MM.1S (cell line): ENCODE measurements around the gene SERTAD2.

Experiments
- DNase-seq: peaks from one replicate; pipeline ENCODE4 v3.0.0-alpha.2; 2015
- H2AFZ ChIP-seq: fragments of 300-600 bp; sonication (generic); 2 replicates; pipeline ENCODE4 v1.6.0; 2016; ENCODE audit warnings: antibody characterized with exemption, low read length
- H3F3A ChIP-seq: fragments of 300-600 bp; sonication (generic); 2 replicates; pipeline ENCODE4 v1.6.1; 2016; ENCODE audit warnings: mild to moderate bottlenecking, antibody characterized with exemption, low read length, moderate library complexity, mixed read lengths; ENCODE audit not compliant: insufficient read depth
- H3K27ac ChIP-seq: fragments of 300-600 bp; sonication (generic); 2 replicates; pipeline ENCODE4 v1.5.1; 2016; ENCODE audit warnings: mild to moderate bottlenecking, low read length
- H3K27me3 ChIP-seq: fragments of 300-600 bp; sonication (generic); replicated peaks from 2 replicates; pipeline ENCODE4 v1.6.0; 2016; ENCODE audit warnings: low read length; ENCODE audit not compliant: insufficient read depth
- H3K36me3 ChIP-seq: fragments of 300-600 bp; sonication (generic); replicated peaks from 2 replicates; pipeline ENCODE4 v1.6.1; 2016; ENCODE audit warnings: mild to moderate bottlenecking, low read length, mixed read lengths; ENCODE audit not compliant: insufficient read depth
- H3K4me1 ChIP-seq: fragments of 300-600 bp; sonication (generic); 2 replicates; pipeline ENCODE4 v1.6.1; 2016; ENCODE audit warnings: low read length, mixed read lengths
- H3K4me2 ChIP-seq: fragments of 300-600 bp; sonication (generic); 2 replicates; pipeline ENCODE4 v1.6.0; 2016; ENCODE audit warnings: low read depth, low read length
- H3K4me3 ChIP-seq: fragments of 300-600 bp; sonication (generic); 2 replicates; pipeline ENCODE4 v1.5.1; 2016; ENCODE audit warnings: low read length, mixed read lengths
- H3K79me2 ChIP-seq: fragments of 300-600 bp; sonication (generic); 2 replicates; pipeline ENCODE4 v1.6.1; 2016; ENCODE audit warnings: mixed run types, low read length, mixed read lengths
- H3K9ac ChIP-seq: fragments of 300-600 bp; sonication (generic); 2 replicates; pipeline ENCODE4 v1.6.1; 2016; ENCODE audit warnings: low read length, mixed read lengths
- H3K9me2 ChIP-seq: fragments of 300-600 bp; sonication (generic); replicated peaks from 2 replicates; pipeline ENCODE4 v1.6.1; 2016; ENCODE audit warnings: mild to moderate bottlenecking, low read length, mixed read lengths; ENCODE audit not compliant: insufficient read depth
- H3K9me3 ChIP-seq: fragments of 300-600 bp; sonication (generic); replicated peaks from 2 replicates; pipeline ENCODE4 v1.6.1; 2016; ENCODE audit warnings: mild to moderate bottlenecking, low read length, mixed read lengths; ENCODE audit not compliant: insufficient read depth
- H4K20me1 ChIP-seq: fragments of 300-600 bp; sonication (generic); 2 replicates; pipeline ENCODE4 v1.6.1; 2016; ENCODE audit warnings: mild to moderate bottlenecking, low read length, moderate library complexity, mixed read lengths; ENCODE audit not compliant: insufficient read depth
- EZH2 ChIP-seq: fragments of 300-600 bp; sonication (generic); optimal IDR thresholded peaks from 2 replicates; pipeline ENCODE3; 2017; ENCODE audit warnings: low read depth, mild to moderate bottlenecking, antibody characterized with exemption, low read length, mixed read lengths
- EZH2phosphoT487 ChIP-seq: fragments of 300-600 bp; sonication (generic); IDR thresholded peaks from 2 replicates; pipeline ENCODE4 v1.6.1; 2018; ENCODE audit warnings: antibody characterized with exemption, low read length
- TF ChIP-seq, protein P1 (sequence below): fragments of 300-600 bp; sonication (generic); IDR thresholded peaks from 2 replicates; pipeline ENCODE4 v1.5.1; 2016; ENCODE audit warnings: antibody characterized with exemption, low read length, mixed read lengths

Gene SERTAD2

DNA sequence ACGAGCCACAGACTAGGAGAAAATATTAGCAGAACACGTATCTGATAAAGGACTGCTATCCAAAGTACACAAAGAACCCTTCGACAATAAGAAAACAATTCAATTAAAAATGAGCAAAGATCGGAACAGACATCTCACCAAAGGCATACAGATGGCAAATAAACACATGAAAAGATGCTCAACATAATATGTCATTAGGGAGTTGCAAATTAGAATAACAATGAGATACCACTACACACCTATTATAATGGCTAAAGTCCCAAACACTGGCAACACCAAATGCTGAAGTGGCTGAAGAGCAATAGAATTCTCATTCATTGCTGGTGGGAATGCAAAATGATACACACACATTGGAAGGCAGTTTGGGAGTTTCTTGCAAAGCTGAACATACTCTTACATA is 33.1 kb downstream of the SERTAD2 start:
- no peaks in the 10 kb centered on the region for H3K9me2 ChIP-seq
- H3K4me1 ChIP-seq: peaks cover 14% of the 10 kb centered on the region
- no peak for TF ChIP-seq EZH2phosphoT487
- TF ChIP-seq EZH2: no peak
- TF ChIP-seq, protein P1, sequence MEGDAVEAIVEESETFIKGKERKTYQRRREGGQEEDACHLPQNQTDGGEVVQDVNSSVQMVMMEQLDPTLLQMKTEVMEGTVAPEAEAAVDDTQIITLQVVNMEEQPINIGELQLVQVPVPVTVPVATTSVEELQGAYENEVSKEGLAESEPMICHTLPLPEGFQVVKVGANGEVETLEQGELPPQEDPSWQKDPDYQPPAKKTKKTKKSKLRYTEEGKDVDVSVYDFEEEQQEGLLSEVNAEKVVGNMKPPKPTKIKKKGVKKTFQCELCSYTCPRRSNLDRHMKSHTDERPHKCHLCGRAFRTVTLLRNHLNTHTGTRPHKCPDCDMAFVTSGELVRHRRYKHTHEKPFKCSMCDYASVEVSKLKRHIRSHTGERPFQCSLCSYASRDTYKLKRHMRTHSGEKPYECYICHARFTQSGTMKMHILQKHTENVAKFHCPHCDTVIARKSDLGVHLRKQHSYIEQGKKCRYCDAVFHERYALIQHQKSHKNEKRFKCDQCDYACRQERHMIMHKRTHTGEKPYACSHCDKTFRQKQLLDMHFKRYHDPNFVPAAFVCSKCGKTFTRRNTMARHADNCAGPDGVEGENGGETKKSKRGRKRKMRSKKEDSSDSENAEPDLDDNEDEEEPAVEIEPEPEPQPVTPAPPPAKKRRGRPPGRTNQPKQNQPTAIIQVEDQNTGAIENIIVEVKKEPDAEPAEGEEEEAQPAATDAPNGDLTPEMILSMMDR: no peak
- H3K4me3 ChIP-seq: no peak overlapping the region
- no peak for DNase-seq
- H2AFZ ChIP-seq: no peak overlapping the region
- no peak overlapping the region for H3K27ac ChIP-seq
- no peak overlapping the region for H3K4me2 ChIP-seq
- no peaks in the 10 kb centered on the region; the same call in 1 of the 2 replicates for H3F3A ChIP-seq
- no peaks in the 10 kb centered on the region for H3K36me3 ChIP-seq
- no peaks in the 10 kb centered on the region for H3K9me3 ChIP-seq
- no peak overlapping the region for H3K9ac ChIP-seq
- no peaks in the 10 kb centered on the region for H3K27me3 ChIP-seq
- no peaks in the 10 kb centered on the region for H3K79me2 ChIP-seq
- H4K20me1 ChIP-seq: no peaks in the 10 kb centered on the region

DNA sequence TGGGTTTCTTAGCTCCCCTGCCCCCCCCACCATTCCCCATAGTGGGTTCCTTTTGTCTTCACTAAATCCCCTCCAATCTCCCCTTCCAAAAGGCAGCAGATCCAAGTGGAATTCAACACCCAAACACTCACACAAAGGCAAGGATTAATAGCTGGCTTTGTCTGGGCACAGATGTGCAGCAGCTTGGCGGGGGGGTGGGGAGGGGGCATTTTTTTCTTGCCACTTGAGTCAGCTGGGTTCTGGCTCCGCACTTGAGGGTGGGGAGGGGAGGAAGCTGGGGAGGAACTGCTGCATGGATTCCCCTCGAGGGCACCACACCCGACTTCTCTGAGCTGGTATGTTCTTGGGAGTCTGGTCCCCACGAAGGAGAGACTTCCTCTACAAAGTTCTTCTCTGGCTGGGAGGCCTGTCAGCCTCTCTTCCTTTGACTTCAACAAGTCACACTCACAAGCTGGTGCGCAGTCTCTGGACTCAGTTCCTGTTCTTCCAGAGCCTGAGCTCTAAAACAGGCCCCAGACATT is 36.0 kb downstream of the SERTAD2 start:
- Histone ChIP-seq H3K79me2 (no peaks in the 10 kb centered on the region), H4K20me1 (no peaks in the 10 kb centered on the region), H3K36me3 (no peaks in the 10 kb centered on the region), H3K4me3 (no peak overlapping the region), H3K9ac (no peak overlapping the region), H3K27me3 (no peaks in the 10 kb centered on the region), H3K9me3 (no peaks in the 10 kb centered on the region), H3F3A (no peaks in the 10 kb centered on the region; the same call in 1 of the 2 replicates), H3K27ac (no peak overlapping the region), H3K4me1 (peaks cover 14% of the 10 kb centered on the region), H3K4me2 (no peak overlapping the region), H3K9me2 (no peaks in the 10 kb centered on the region), H2AFZ (no peak overlapping the region)
- no peak for DNase-seq
- TF ChIP-seq EZH2phosphoT487: no peak
- TF ChIP-seq, protein P1: no peak
- TF ChIP-seq EZH2: no peak

DNA sequence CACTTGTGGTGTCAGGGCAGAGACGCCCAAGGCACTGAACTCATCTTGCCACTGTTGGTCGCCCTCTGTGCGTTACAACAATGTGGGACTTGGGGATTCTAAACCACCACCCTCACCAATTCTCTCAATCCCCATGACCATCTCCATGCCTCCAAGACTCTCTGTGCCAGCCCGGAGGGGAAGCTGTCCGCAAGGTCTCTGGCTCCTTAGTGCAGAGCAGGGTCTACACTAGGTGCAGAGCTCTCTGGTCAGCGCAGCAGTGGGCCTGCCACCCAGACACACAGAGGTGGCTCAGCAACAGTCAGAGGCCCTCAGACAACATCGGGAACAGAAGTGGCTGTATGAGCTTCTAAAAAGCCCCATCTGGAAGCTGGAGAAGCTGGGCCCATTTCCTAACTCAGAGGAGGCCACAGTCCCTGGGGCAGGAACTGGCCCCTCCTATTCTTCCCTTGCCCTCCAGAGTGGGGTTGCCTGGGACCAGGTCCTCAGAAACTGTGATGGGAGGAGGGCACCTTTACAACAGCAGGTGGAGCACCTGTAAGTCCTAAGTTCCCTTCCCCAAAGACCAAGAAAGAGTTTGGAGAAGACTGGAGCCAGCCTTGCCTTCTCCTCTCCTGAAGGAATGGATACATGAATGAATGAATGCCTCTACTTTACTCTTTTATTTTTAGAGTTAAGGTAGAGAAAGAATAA is 37.7 kb downstream of the SERTAD2 start:
- Histone ChIP-seq H2AFZ (no peak overlapping the region), H3K79me2 (no peaks in the 10 kb centered on the region), H4K20me1 (no peaks in the 10 kb centered on the region), H3K9me2 (no peaks in the 10 kb centered on the region), H3K36me3 (no peaks in the 10 kb centered on the region), H3K4me1 (peaks cover 14% of the 10 kb centered on the region), H3F3A (no peaks in the 10 kb centered on the region; the same call in 1 of the 2 replicates), H3K27ac (no peak overlapping the region), H3K9ac (no peak overlapping the region), H3K27me3 (no peaks in the 10 kb centered on the region), H3K4me2 (no peak overlapping the region), H3K9me3 (no peaks in the 10 kb centered on the region), H3K4me3 (no peak overlapping the region)
- no peak for DNase-seq
- no peak for TF ChIP-seq EZH2

DNA sequence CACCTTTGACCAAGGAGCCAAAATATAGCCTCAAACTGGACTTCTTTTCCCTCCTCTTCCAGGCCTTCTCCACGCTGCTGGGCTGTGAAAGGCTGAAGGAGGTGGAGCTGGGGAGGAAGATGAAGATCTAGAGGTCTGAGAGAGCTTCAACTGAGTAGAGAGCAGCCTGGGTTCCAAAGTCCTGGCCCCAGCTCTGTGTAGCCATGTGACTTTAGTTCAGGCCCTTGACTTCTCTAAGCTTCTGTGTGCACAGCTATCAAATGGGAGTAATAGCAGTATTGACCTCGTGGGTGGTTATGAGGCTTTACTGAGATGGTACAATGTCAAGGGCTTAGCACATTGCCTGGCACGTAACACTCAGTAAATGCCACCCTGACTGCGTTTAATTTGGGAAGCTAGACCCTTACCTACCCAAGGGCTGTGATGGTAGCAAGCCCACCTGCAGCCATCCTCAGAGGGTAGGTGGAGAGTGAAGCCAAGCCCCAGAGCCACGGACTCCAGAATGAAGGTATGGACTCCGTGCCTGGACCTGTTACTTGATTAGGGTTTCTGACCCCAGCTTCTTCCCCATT is 38.4 kb downstream of the SERTAD2 start:
- H3K27me3 ChIP-seq: no peaks in the 10 kb centered on the region

More for the DNA sequence above, 38.4 kb downstream of the SERTAD2 start:
- H3K9me3 ChIP-seq: no peaks in the 10 kb centered on the region
- no peak for DNase-seq
- H3K4me1 ChIP-seq: peaks cover 14% of the 10 kb centered on the region
- no peak overlapping the region for H3K9ac ChIP-seq
- H3K9me2 ChIP-seq: no peaks in the 10 kb centered on the region
- no peak overlapping the region for H2AFZ ChIP-seq
- no peaks in the 10 kb centered on the region for H4K20me1 ChIP-seq
- TF ChIP-seq, protein P1: no peak
- TF ChIP-seq EZH2 (no peak), EZH2phosphoT487 (no peak)
- no peaks in the 10 kb centered on the region; the same call in 1 of the 2 replicates for H3F3A ChIP-seq
- H3K36me3 ChIP-seq: no peaks in the 10 kb centered on the region
- H3K79me2 ChIP-seq: no peaks in the 10 kb centered on the region
- H3K4me2 ChIP-seq: no peak overlapping the region
- no peak overlapping the region for H3K4me3 ChIP-seq
- no peak overlapping the region for H3K27ac ChIP-seq
